HepG2 (cell line): Measurements from ENCODE around the gene EPM2A. TPM values are rescaled to one million over a fixed set of nuclear protein-coding genes. Genes with fewer than 3 reads are reported as not detected.
A peak's percentile ranks its signal among the peaks of the same experiment; 100 is the strongest.

ENCODE experiments used
- ARNT2 ChIP-seq: sonication (generic); formaldehyde crosslinking; IDR thresholded peaks from 2 replicates; pipeline ENCODE4 v1.8.0; 2022; ENCODE audit warnings: mild to moderate bottlenecking, low read depth, missing genetic modification reagents, moderate library complexity
- ARNTL ChIP-seq: sonication (generic); formaldehyde crosslinking; IDR thresholded peaks from 2 replicates; pipeline ENCODE4 v1.4.0; 2020; ENCODE audit warnings: mild to moderate bottlenecking, missing genetic modification reagents
- GATAD2A ChIP-seq: IDR thresholded peaks from 2 replicates; pipeline ENCODE4 v1.6.1; 2016
- GFI1 ChIP-seq: sonication (generic); formaldehyde crosslinking; IDR thresholded peaks from 2 replicates; pipeline ENCODE4 v1.5.0; 2020; ENCODE audit warnings: missing genetic modification reagents, mild to moderate bottlenecking, borderline replicate concordance
- HIC2 ChIP-seq: sonication (generic); formaldehyde crosslinking; IDR thresholded peaks from 2 replicates; pipeline ENCODE4 v1.9.0; 2022; ENCODE audit warnings: low read depth, missing genetic modification reagents
- JARID2 ChIP-seq: sonication (generic); formaldehyde crosslinking; IDR thresholded peaks from 2 replicates; pipeline ENCODE4 v1.8.1; 2023; ENCODE audit warnings: missing genetic modification reagents, inconsistent platforms; ENCODE audit not compliant: insufficient replicate concordance
- JUND ChIP-seq: sonication (generic); formaldehyde crosslinking; IDR thresholded peaks from 2 replicates; pipeline ENCODE4 v1.8.0; 2022; ENCODE audit warnings: mild to moderate bottlenecking, missing genetic modification reagents
- KLF13 ChIP-seq: sonication (generic); formaldehyde crosslinking; IDR thresholded peaks from 2 replicates; pipeline ENCODE4 v1.4.0; 2020; ENCODE audit warnings: mild to moderate bottlenecking, missing genetic modification reagents
- MTF1 ChIP-seq: sonication (generic); formaldehyde crosslinking; IDR thresholded peaks from 2 replicates; pipeline ENCODE4 v1.5.0; 2020; ENCODE audit warnings: missing genetic modification reagents
- NCOA5 ChIP-seq: sonication (generic); formaldehyde crosslinking; IDR thresholded peaks from 2 replicates; pipeline ENCODE4 v1.4.0; 2020; ENCODE audit warnings: missing genetic modification reagents
- PPARG ChIP-seq: conservative IDR thresholded peaks from 2 replicates; pipeline ENCODE4 v1.6.1; 2016; ENCODE audit warnings: missing biosample characterization, missing genetic modification reagents
- SUZ12 ChIP-seq: fragments of 150-350 bp; IDR thresholded peaks from 2 replicates; pipeline ENCODE4 v1.6.1; 2014; ENCODE audit warnings: low read depth, low read length
- THRA ChIP-seq: sonication (generic); formaldehyde crosslinking; IDR thresholded peaks from 2 replicates; pipeline ENCODE4 v1.4.0; 2020; ENCODE audit warnings: missing genetic modification reagents, borderline replicate concordance
- TOPORS ChIP-seq: sonication (generic); formaldehyde crosslinking; IDR thresholded peaks from 2 replicates; pipeline ENCODE4 v1.8.0; 2023; ENCODE audit warnings: mild to moderate bottlenecking, missing genetic modification reagents
- ZGPAT ChIP-seq: IDR thresholded peaks from 2 replicates; pipeline ENCODE4 v1.6.1; 2016; ENCODE audit warnings: mild to moderate bottlenecking
- ZNF546 ChIP-seq: sonication (generic); formaldehyde crosslinking; conservative IDR thresholded peaks from 2 replicates; pipeline ENCODE4 v1.8.1; 2023; ENCODE audit warnings: mild to moderate bottlenecking, missing genetic modification reagents
- ZNF740 ChIP-seq: sonication (generic); formaldehyde crosslinking; IDR thresholded peaks from 2 replicates; pipeline ENCODE4 v1.4.0; 2020; ENCODE audit warnings: missing genetic modification reagents
- ZNF747 ChIP-seq: sonication (generic); formaldehyde crosslinking; IDR thresholded peaks from 2 replicates; pipeline ENCODE4 v1.8.1; 2023; ENCODE audit warnings: missing genetic modification reagents, mild to moderate bottlenecking, borderline replicate concordance
- ZNF790 ChIP-seq: sonication (generic); formaldehyde crosslinking; IDR thresholded peaks from 2 replicates; pipeline ENCODE4 v1.8.0; 2022; ENCODE audit warnings: missing genetic modification reagents, mild to moderate bottlenecking, borderline replicate concordance
- ZNF839 ChIP-seq: sonication (generic); formaldehyde crosslinking; IDR thresholded peaks from 2 replicates; pipeline ENCODE4 v1.4.0; 2020; ENCODE audit warnings: missing genetic modification reagents, mild to moderate bottlenecking, borderline replicate concordance
- polyA plus RNA-seq, 8 experiments: library from polyadenylated mRNA; depleted of rRNA in 3 of 8; stranded (reverse) in 7 of 8; unstranded in 1 of 8; fragments of >200 nt; fragmentation: Illumina TruSeq in 4 of 8; extraction: Trizol in 4 of 8; gene quantifications; 2 replicates each; pipeline versions ENCODE4 v1.2.1 to v1.2.3, GENCODE V29; 2011 to 2016; ENCODE audit warnings: low read depth in 4 of 8, missing spikeins in 1 of 8, mixed read lengths in 1 of 8; ENCODE audit not compliant: insufficient read depth in 1 of 8
- total RNA-seq, 5 experiments: library from RNA; depleted of rRNA; stranded (reverse); fragments of >200 nt; fragmentation: Illumina TruSeq; extraction: Trizol; gene quantifications; 2 replicates each; pipeline ENCODE4 v1.2.3, GENCODE V29; 2016; ENCODE audit warnings: low read depth in 1 of 5
- TF ChIP-seq, protein P1 (sequence below): sonication (generic); formaldehyde crosslinking; IDR thresholded peaks from 2 replicates; pipeline ENCODE4 v1.4.0; 2020; ENCODE audit warnings: missing genetic modification reagents, mild to moderate bottlenecking, borderline replicate concordance

The EPM2A gene
- total and polyA plus RNA-seq, 2 of the 13 experiments (the other 11 are each of a cell fraction or from before 2014, with no cell fraction given), result 4.6 to 9.2 TPM

- 0 out of 2 replicates have a peak, but pooled peaks have one; percentile 27 for TF ChIP-seq PPARG (CRISPR knock-in tag)
- TF ChIP-seq, protein P1, sequence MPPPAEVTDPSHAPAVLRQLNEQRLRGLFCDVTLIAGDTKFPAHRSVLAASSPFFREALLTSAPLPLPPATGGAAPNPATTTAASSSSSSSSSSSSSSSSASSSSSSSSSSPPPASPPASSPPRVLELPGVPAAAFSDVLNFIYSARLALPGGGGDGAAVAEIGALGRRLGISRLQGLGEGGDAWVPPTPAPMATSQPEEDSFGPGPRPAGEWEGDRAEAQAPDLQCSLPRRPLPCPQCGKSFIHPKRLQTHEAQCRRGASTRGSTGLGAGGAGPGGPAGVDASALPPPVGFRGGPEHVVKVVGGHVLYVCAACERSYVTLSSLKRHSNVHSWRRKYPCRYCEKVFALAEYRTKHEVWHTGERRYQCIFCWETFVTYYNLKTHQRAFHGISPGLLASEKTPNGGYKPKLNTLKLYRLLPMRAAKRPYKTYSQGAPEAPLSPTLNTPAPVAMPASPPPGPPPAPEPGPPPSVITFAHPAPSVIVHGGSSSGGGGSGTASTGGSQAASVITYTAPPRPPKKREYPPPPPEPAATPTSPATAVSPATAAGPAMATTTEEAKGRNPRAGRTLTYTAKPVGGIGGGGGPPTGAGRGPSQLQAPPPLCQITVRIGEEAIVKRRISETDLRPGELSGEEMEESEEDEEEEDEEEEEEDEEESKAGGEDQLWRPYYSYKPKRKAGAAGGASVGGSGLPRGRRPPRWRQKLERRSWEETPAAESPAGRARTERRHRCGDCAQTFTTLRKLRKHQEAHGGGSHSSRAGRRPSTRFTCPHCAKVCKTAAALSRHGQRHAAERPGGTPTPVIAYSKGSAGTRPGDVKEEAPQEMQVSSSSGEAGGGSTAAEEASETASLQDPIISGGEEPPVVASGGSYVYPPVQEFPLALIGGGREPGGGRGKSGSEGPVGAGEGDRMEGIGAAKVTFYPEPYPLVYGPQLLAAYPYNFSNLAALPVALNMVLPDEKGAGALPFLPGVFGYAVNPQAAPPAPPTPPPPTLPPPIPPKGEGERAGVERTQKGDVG (CRISPR knock-in tag), result peak; percentile 49; the same call in 1 of the 2 replicates
- peak; percentile 96 for TF ChIP-seq ZNF546 (CRISPR knock-in tag)
- TF ChIP-seq ZNF839, result peak; percentile 56; the same call in 1 of the 2 replicates
- no peak for TF ChIP-seq NCOA5
- TF ChIP-seq KLF13 (CRISPR knock-in tag), result 0 out of 2 replicates have a peak, but pooled peaks have one; percentile 68
- TF ChIP-seq GATAD2A (CRISPR knock-in tag), result peak; percentile 42
- TF ChIP-seq ZGPAT, result peak; percentile 87
- TF ChIP-seq ZNF790 (CRISPR knock-in tag), result peak; percentile 99; the same call in 1 of the 2 replicates
- peak; percentile 57 for TF ChIP-seq THRA (CRISPR knock-in tag)
- TF ChIP-seq ZNF740 (CRISPR knock-in tag), result no peak
- TF ChIP-seq GFI1 (CRISPR knock-in tag), result peak; percentile 17; the same call in 1 of the 2 replicates
- peak; percentile 98 for TF ChIP-seq ARNTL (CRISPR knock-in tag)
- peak; percentile 80; the same call in 1 of the 2 replicates for TF ChIP-seq HIC2 (CRISPR knock-in tag)
- TF ChIP-seq MTF1, result peak; percentile 96
- TF ChIP-seq SUZ12, result no peak
- TF ChIP-seq TOPORS (CRISPR knock-in tag), result no peak
- TF ChIP-seq JUND (CRISPR knock-in tag), result peak; percentile 61; the same call in 1 of the 2 replicates
- TF ChIP-seq ZNF747 (CRISPR knock-in tag), result peak; percentile 97
- TF ChIP-seq ARNT2 (CRISPR knock-in tag), result peak; percentile 97
- peak; percentile 85 for TF ChIP-seq JARID2
Observed at GRCh38 chr6:145735356-145736165, at the start of gene EPM2A (continued).
